GM12878 (cell line): ENCODE data around the gene TPRKB.
"Not testable (repeated sequence)": the region's sequence is repeated elsewhere in the genome, so short reads cannot be mapped to it uniquely, and the experiment has no call there.

ENCODE experiments used
- CHD2 ChIP-seq: IDR thresholded peaks from 2 replicates; pipeline ENCODE4 v1.6.1; 2011; ENCODE audit warnings: low read depth, low read length, improper control_type of control experiment, borderline replicate concordance
- CTCF ChIP-seq, 3 experiments: IDR thresholded peaks in 2 of 3; conservative IDR thresholded peaks in 1 of 3; 2 replicates each; pipeline ENCODE4 v1.5.1; 2011; ENCODE audit warnings: low read depth in 3 of 3, low read length in 3 of 3, mild to moderate bottlenecking in 3 of 3, control low read depth in 2 of 3, moderate library complexity in 2 of 3, inconsistent platforms in 1 of 3, mixed read lengths in 1 of 3; ENCODE audit not compliant: control insufficient read depth in 2 of 3, insufficient read depth in 1 of 3; ENCODE audit errors: extremely low read depth in 1 of 3
- EZH2 ChIP-seq: IDR thresholded peaks from 2 replicates; pipeline ENCODE4 v1.6.1; 2012; ENCODE audit warnings: low read depth, mild to moderate bottlenecking, control low read depth, inconsistent platforms, low read length, borderline replicate concordance; ENCODE audit not compliant: control insufficient read depth
- KDM1A ChIP-seq: fragments of 200-600 bp; sonication (generic); IDR thresholded peaks from 2 replicates; pipeline ENCODE4 v1.6.1; 2016; ENCODE audit warnings: borderline replicate concordance
- MLLT1 ChIP-seq: fragments of 450-650 bp; IDR thresholded peaks from 2 replicates; pipeline ENCODE4 v1.6.1; 2016; ENCODE audit warnings: mild to moderate bottlenecking
- POLR2A ChIP-seq: IDR thresholded peaks from 2 replicates; pipeline ENCODE4 v1.6.1; 2011; ENCODE audit warnings: low read depth, mild to moderate bottlenecking, low read length
- POLR2AphosphoS5 ChIP-seq: IDR thresholded peaks from 2 replicates; pipeline ENCODE4 v1.6.1; 2011; ENCODE audit warnings: mild to moderate bottlenecking, low read length, inconsistent platforms
- ZNF274 ChIP-seq: IDR thresholded peaks from one replicate; pipeline ENCODE4 v1.8.0; 2011; ENCODE audit not compliant: insufficient read length, insufficient read depth

GRCh38 chr2:73696521-73696920, 40.6 kb downstream of the TPRKB start:
- not testable (repeated sequence) for TF ChIP-seq POLR2A; CTCF (IDR thresholded peaks at IDR 0.05 in 2 of 3, conservative IDR thresholded peaks at IDR 0.05 in 1 of 3; ENCODE audit: control insufficient read depth in 2 of 3, extremely low read depth in 1 of 3, insufficient read depth in 1 of 3, low read depth in 3 of 3, low read length in 3 of 3); MLLT1; EZH2; ZNF274; POLR2AphosphoS5; KDM1A; CHD2
